Measurements from ENCODE around the gene CBARP.

GRCh38 chr19:1248786-1249297, 11.0 kb upstream of the CBARP start:
- TF ChIP-seq CTCF (IDR thresholded peaks at IDR 0.05) = peak; percentile 71 to 94 (median 73)
- TF ChIP-seq POLR2AphosphoS5 (IDR thresholded peaks at IDR 0.05; ENCODE audit: insufficient read depth in 1 of 2, low read depth in 1 of 2) = no peak
